C4-2B (cell line): ENCODE measurements around the gene POLN.

Source experiments
- H3K27ac ChIP-seq: fragments of 450-650 bp; 2 replicates; pipeline ENCODE4 v1.5.1; 2017
- CTCF ChIP-seq: fragments of 450-650 bp; conservative IDR thresholded peaks from 2 replicates; pipeline ENCODE4 v1.5.1; 2017; ENCODE audit warnings: mild to moderate bottlenecking
- ZFX ChIP-seq: fragments of 450-650 bp; IDR thresholded peaks from 2 replicates; pipeline ENCODE4 v1.6.1; 2017

POLN gene

GRCh38 chr4:2125831-2126230 is 116.1 kb downstream of the POLN start:
- H3K27ac ChIP-seq, result no peak overlapping the region
- TF ChIP-seq ZFX, result no peak
- no peak for TF ChIP-seq CTCF

- TF ChIP-seq ZFX (no peak), CTCF (no peak)
- H3K27ac ChIP-seq, result no peak overlapping the region
Measured at GRCh38 chr4:2125023-2125422, 116.9 kb downstream of the POLN start.

GRCh38 chr4:2116687-2117400 is 125.1 kb downstream of the POLN start:
- H3K27ac ChIP-seq, result no peak overlapping the region
- TF ChIP-seq CTCF (no peak), ZFX (no peak)

GRCh38 chr4:2105559-2105958 is 136.4 kb downstream of the POLN start:
- H3K27ac ChIP-seq, result no peak overlapping the region
- no peak for TF ChIP-seq ZFX
- no peak for TF ChIP-seq CTCF

GRCh38 chr4:2104556-2105345 is 137.2 kb downstream of the POLN start:
- TF ChIP-seq ZFX, result no peak
- no peak overlapping the region for H3K27ac ChIP-seq

GRCh38 chr4:2103843-2104547 is 137.9 kb downstream of the POLN start:
- TF ChIP-seq ZFX (no peak), CTCF (no peak)
- H3K27ac ChIP-seq, result no peak overlapping the region

GRCh38 chr4:2103127-2103842 is 138.6 kb downstream of the POLN start:
- no peak for TF ChIP-seq CTCF
- H3K27ac ChIP-seq, result no peak overlapping the region
